ENCODE data around the gene FERMT3.

Gene FERMT3

GRCh38 chr11:64264371-64264852 lies 57.9 kb downstream of the FERMT3 start:
- no peak for DNase-seq (ENCODE audit: low read depth)

DNA sequence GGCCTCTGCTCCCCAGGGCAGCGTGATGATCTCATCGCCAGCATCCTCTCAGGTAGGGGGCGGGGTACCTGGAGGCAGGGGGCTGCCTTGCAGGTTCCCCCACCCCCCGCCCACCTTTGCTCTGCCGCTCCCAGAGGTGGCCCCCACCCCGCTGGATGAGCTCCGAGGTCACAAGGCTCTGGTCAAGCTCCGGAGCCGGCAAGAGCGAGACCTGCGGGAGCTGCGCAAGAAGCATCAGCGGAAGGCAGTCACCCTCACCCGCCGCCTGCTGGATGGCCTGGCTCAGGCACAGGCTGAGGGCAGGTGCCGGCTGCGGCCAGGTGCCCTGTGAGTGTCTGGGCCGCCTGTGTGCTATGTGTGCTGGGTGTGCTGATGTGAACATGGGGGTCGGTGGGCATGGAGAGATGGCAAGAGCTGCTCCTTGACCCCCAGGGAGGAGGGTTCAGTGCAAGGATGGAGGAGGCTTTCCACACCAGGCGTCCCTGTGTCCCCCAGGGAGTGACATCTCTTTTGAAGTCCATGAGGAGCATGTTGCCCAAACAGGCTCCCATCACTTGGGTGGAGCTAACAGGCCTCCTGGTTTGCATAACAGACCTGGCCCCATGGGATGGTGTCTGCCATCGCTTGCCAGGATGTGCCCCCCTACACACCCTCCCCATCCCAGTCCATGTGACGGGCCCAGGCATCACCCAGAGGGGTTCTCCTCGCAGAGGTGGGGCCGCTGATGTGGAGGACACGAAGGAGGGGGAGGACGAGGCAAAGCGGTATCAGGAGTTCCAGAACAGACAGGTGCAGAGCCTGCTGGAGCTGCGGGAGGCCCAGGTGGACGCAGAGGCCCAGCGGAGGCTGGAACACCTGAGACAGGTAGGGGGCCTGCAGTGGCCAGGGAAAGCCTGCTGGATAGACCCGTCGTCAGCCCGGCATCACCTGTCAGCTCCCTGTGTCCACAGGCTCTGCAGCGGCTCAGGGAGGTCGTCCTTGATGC lies 58.9 kb downstream of the FERMT3 start:
- DNase-seq (ENCODE audit: low read depth) = no peak

DNA sequence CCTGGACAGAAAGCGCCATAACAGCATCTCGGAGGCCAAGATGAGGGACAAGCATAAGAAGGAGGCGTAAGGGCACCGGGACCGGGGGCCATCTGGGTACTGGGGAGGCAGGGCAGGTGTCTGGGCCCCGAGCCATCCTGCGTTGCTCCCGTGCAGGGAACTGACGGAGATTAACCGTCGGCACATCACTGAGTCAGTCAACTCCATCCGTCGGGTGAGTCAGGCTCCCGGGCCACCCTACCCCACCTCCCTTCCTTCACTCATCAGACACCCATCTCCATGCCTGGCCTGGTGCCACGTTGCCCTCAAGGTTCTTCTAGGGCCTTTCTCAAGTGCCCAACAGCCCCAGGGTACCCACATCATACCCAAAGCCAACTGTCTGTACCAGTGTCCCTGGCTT lies 59.8 kb downstream of the FERMT3 start:
- DNase-seq (ENCODE audit: low read depth) = no peak

DNA sequence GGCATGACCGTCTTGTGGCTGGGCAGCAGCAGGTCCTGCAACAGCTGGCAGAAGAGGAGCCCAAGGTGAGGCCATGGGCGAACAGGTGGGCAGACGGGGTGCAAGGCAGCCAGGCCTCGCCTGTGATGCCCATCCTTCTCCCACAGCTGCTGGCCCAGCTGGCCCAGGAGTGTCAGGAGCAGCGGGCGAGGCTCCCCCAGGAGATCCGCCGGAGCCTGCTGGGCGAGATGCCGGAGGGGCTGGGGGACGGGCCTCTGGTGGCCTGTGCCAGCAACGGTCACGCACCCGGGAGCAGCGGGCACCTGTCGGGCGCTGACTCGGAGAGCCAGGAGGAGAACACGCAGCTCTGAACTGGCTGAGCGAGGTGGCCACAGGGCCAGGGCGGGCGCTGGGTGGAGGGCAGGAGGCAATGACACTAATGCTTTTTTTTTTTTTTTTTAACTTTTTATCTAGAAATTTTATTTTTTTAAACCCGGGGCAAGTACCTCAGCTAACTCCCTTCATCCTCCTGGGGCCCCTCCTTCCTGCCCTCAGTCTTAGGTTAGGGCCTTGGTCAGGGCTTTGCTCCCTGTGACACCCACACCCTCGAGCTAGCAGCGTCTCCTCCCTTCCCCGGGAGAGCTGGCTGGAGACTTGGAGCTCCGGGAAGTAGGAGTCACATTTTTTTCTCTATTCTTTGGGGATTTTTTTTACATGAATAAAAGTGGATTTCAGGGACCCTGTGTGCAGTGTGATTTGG lies 60.9 kb downstream of the FERMT3 start:
- DNase-seq (ENCODE audit: low read depth) = no peak

- DNase-seq (ENCODE audit: low read depth) = no peak
These were observed 61.7 kb downstream of the FERMT3 start for GRCh38 chr11:64268025-64268892.

DNA sequence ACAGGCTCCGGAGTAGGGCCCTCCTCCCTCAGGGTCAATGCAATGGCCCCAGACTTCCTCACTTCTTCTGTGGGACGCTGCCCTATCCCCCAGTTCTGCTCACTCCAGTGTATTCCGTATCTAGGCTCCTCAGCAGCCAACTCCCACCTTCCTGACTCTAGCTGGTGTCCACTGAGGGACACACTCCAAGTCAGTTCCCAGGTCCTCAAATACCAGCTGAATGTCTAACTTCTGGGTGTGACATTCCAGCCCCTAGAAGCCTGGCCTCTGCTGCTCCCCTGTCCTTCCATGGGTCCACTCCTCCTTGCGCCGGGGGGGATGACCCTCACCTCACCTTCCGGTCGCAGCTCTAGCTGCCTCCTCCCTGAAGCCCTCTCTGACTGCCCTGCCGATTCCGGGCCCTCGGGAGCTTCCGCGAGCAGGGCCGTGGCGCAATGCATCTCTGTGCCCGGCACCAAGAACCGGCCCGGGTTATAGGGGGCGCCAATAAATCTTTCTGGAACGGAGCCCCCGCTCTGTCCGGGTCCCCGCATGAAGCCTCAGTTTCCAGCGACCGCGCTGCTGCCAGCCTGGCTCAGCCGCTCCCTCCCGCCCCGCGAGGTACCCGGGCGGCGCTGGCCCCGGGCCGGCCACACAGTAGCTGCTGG lies 62.5 kb downstream of the FERMT3 start:
- DNase-seq (ENCODE audit: low read depth) = no peak

- DNase-seq (ENCODE audit: low read depth) = peak; percentile 96
These were observed 63.2 kb downstream of the FERMT3 start for GRCh38 chr11:64269540-64270220.

Measured in stimulated activated CD8-positive, alpha-beta memory T cell treated with anti-CD3 and anti-CD28 coated beads, Interleukin-12 subunit alpha, Interleukin-12 subunit beta, amount 100 ng/mL, for 1 hour (primary cell).